Thyroid gland (tissue), 4 donors: Measurements from ENCODE around the gene H1-8.

Experiments
- POLR2A ChIP-seq, 2 donors: fragments of 450-650 bp; IDR thresholded peaks; one replicate each; pipeline ENCODE4 v1.6.1; 2017; ENCODE audit warnings: antibody characterized with exemption in 2 of 2, mild to moderate bottlenecking in 2 of 2, moderate library complexity in 1 of 2
- TF ChIP-seq, protein P1 (sequence below), 6 experiments: fragments of 200-600 bp in 3 of 6; fragments of 450-650 bp in 3 of 6; sonication (generic) in 3 of 6; IDR thresholded peaks; one replicate each; pipeline ENCODE4 v1.5.1; 2016 to 2019; ENCODE audit warnings: antibody characterized with exemption in 6 of 6, mild to moderate bottlenecking in 2 of 6, inconsistent platforms in 1 of 6, moderate library complexity in 1 of 6

DNA sequence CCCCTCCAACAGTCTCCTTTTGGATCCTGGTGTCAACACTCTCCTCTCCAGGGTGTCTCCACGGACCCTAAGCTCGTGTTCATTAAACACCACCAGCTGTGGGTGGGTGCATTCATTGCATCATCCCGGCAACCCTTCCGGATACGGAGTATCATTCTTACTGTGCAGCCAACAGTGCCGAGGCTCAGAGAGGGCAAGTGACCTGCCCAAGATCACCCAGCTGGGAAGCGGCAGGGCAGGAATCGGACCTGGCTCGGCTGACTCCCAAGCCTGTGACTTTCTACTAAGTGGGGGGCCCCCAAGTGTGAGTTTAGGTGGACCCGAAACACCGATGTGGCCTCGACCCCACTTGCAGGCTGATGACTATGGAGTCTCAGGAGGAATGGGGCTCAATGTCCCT lies 20.4 kb downstream of the H1-8 start:
- no peak for TF ChIP-seq POLR2A (IDR thresholded peaks at IDR 0.05)
- TF ChIP-seq, protein P1, sequence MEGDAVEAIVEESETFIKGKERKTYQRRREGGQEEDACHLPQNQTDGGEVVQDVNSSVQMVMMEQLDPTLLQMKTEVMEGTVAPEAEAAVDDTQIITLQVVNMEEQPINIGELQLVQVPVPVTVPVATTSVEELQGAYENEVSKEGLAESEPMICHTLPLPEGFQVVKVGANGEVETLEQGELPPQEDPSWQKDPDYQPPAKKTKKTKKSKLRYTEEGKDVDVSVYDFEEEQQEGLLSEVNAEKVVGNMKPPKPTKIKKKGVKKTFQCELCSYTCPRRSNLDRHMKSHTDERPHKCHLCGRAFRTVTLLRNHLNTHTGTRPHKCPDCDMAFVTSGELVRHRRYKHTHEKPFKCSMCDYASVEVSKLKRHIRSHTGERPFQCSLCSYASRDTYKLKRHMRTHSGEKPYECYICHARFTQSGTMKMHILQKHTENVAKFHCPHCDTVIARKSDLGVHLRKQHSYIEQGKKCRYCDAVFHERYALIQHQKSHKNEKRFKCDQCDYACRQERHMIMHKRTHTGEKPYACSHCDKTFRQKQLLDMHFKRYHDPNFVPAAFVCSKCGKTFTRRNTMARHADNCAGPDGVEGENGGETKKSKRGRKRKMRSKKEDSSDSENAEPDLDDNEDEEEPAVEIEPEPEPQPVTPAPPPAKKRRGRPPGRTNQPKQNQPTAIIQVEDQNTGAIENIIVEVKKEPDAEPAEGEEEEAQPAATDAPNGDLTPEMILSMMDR (IDR thresholded peaks at IDR 0.05), result no peak
